ENCODE data around the gene SLC46A3. TPM values are rescaled to one million over a fixed set of nuclear protein-coding genes. Genes with fewer than 3 reads are reported as not detected.

Gene SLC46A3
- total and polyA plus RNA-seq, 2 donors (not counting 1 experiment from before 2014, with no cell fraction given) = 13.1 to 19.0 TPM

DNA sequence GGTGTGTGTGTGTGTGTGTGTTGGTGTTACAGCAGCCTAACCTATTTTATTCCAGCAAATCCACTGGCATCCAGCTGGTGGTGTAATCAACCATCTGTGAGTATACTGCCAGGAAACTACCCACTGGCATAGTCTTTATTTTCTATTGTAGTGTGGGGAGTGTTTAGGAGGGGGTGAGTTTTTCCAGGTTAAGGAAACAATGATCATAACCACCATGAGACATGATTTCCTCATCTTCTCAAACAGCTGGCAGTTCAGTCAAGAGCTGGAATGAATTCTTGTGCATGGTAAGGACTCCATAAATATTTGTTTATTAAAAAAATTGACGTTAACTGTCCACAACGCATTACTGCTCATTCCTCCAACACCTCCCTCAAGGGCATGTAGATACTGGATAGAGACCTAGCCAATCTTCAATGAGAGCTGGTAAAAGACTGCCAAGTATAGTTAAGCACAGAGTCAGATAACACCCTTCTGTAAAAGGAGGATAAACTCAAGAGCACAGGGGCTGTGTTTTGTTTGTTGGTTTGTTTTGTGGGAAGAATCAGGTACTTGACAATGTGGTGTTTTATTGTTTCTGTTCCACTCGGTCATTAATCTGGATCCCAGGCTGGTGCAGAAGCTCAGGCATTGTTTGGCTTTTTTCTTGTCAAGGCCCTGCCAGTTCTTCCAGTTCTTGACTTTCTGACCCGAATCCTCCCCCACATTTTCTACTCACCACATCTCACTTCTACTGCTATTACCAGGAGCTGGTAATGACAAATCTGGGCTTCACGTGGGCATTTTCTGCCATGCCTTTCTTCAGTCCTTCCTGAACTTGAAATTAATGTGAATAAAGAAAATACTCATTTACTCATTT lies 31.6 kb upstream of the SLC46A3 start:
- H3K4me3 ChIP-seq (ENCODE audit: control extremely low read depth in 1 of 5, extremely low read depth in 1 of 5, insufficient read depth in 1 of 5, low read depth in 2 of 5, low read length in 4 of 5) = no peak overlapping the region
- ATAC-seq (ENCODE audit: low read depth) (no peak), DNase-seq (no peak)
- H3K4me3 Mint-ChIP-seq = no peak overlapping the region
- H3K4me1 ChIP-seq (ENCODE audit: control insufficient read depth in 2 of 2, insufficient read depth in 2 of 2, low read length in 2 of 2) = peaks cover 0 to 8% of the 10 kb centered on the region in 2 donors
- H3K9me3 Mint-ChIP-seq (ENCODE audit: insufficient read depth) = peaks cover 5% of the 10 kb centered on the region
- peaks cover 0 to 6% (median 0%) of the 10 kb centered on the region in 3 donors for H3K9me3 ChIP-seq (ENCODE audit: control extremely low read depth in 1 of 3, control insufficient read depth in 2 of 3, insufficient read depth in 1 of 3, low read length in 2 of 3)
- peaks cover 7% of the 10 kb centered on the region for H3K27me3 Mint-ChIP-seq
- intact Hi-C loops (cut with micrococcal nuclease) = no loop called here
- ChIA-PET POLR2A (no interaction called here), CTCF (no interaction called here)
- H4K20me1 ChIP-seq (ENCODE audit: control insufficient read depth, insufficient read depth, low read length, poor library complexity, severe bottlenecking) = no peaks in the 10 kb centered on the region
- no peak overlapping the region for H3K4me2 ChIP-seq (replicated peaks; ENCODE audit: low read depth, low read length, poor library complexity, severe bottlenecking)
- 100% methylated on average over 1 of the region's 5 CpGs for WGBS (ENCODE audit: insufficient coverage)
- H3K27ac Mint-ChIP-seq = no peak overlapping the region
- no peak overlapping the region for H3K9ac ChIP-seq (ENCODE audit: low read length)
- peaks cover 5% of the 10 kb centered on the region for H3K4me1 Mint-ChIP-seq
- H2AFZ ChIP-seq (ENCODE audit: insufficient read depth, low read depth, low read length, poor library complexity, severe bottlenecking) = no peak overlapping the region
- H3K36me3 ChIP-seq (replicated peaks in 1 of 2; ENCODE audit: control extremely low read depth in 1 of 2, control insufficient read depth in 1 of 2, extremely low read depth in 1 of 2, insufficient read depth in 2 of 2, low read length in 1 of 2) = no peaks in the 10 kb centered on the region
- H3K27ac ChIP-seq (ENCODE audit: low read length in 2 of 2) = no peak overlapping the region
- TF ChIP-seq EZH2 (IDR thresholded peaks at IDR 0.05; ENCODE audit: borderline replicate concordance, insufficient read depth, low read depth, low read length, poor library complexity, severe bottlenecking) = no peak
- TF ChIP-seq, protein P1, sequence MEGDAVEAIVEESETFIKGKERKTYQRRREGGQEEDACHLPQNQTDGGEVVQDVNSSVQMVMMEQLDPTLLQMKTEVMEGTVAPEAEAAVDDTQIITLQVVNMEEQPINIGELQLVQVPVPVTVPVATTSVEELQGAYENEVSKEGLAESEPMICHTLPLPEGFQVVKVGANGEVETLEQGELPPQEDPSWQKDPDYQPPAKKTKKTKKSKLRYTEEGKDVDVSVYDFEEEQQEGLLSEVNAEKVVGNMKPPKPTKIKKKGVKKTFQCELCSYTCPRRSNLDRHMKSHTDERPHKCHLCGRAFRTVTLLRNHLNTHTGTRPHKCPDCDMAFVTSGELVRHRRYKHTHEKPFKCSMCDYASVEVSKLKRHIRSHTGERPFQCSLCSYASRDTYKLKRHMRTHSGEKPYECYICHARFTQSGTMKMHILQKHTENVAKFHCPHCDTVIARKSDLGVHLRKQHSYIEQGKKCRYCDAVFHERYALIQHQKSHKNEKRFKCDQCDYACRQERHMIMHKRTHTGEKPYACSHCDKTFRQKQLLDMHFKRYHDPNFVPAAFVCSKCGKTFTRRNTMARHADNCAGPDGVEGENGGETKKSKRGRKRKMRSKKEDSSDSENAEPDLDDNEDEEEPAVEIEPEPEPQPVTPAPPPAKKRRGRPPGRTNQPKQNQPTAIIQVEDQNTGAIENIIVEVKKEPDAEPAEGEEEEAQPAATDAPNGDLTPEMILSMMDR (IDR thresholded peaks at IDR 0.05) = no peak
- H3K27me3 ChIP-seq (replicated peaks in 1 of 4; ENCODE audit: control extremely low read depth in 1 of 4, control insufficient read depth in 3 of 4, insufficient read depth in 4 of 4, low read length in 3 of 4) = peaks cover 0 to 3% (median 0%) of the 10 kb centered on the region in 4 experiments
- no peaks in the 10 kb centered on the region for H3K79me2 ChIP-seq (ENCODE audit: control insufficient read depth, insufficient read depth, low read length)

DNA sequence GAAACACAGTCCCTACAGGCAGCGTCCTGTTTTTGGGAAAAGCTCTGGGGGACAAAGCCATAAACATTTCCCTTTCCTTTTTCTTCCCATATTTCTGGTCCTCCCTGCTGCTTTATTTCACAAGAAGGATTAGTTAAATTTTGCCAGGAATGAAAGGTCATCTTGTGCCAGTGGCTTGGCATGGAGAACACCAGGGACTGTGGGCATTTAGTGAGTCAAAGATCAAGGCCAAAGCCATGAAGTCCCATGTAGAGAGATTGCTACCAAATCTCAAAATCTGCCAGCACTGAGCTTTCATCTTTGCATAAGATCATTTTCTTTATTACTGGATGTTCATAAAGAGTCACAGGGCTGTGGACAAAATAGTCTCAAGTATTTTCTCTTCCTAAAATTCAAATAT lies 29.1 kb upstream of the SLC46A3 start:
- H3K4me3 Mint-ChIP-seq = no peak overlapping the region
- Histone ChIP-seq H3K36me3 (replicated peaks in 1 of 2; ENCODE audit: control extremely low read depth in 1 of 2, control insufficient read depth in 1 of 2, extremely low read depth in 1 of 2, insufficient read depth in 2 of 2, low read length in 1 of 2) (no peaks in the 10 kb centered on the region), H3K9ac (ENCODE audit: low read length) (no peak overlapping the region), H3K4me1 (ENCODE audit: control insufficient read depth in 2 of 2, insufficient read depth in 2 of 2, low read length in 2 of 2) (no peaks in the 10 kb centered on the region), H3K27ac (ENCODE audit: low read length in 2 of 2) (no peak overlapping the region), H3K4me3 (ENCODE audit: control extremely low read depth in 1 of 5, extremely low read depth in 1 of 5, insufficient read depth in 1 of 5, low read depth in 2 of 5, low read length in 4 of 5) (no peak overlapping the region), H3K4me2 (replicated peaks; ENCODE audit: low read depth, low read length, poor library complexity, severe bottlenecking) (no peak overlapping the region), H3K27me3 (replicated peaks in 1 of 4; ENCODE audit: control extremely low read depth in 1 of 4, control insufficient read depth in 3 of 4, insufficient read depth in 4 of 4, low read length in 3 of 4) (peaks cover 0 to 3% (median 0%) of the 10 kb centered on the region in 4 experiments), H4K20me1 (ENCODE audit: control insufficient read depth, insufficient read depth, low read length, poor library complexity, severe bottlenecking) (no peaks in the 10 kb centered on the region), H2AFZ (ENCODE audit: insufficient read depth, low read depth, low read length, poor library complexity, severe bottlenecking) (no peak overlapping the region), H3K79me2 (ENCODE audit: control insufficient read depth, insufficient read depth, low read length) (no peaks in the 10 kb centered on the region), H3K9me3 (ENCODE audit: control extremely low read depth in 1 of 3, control insufficient read depth in 2 of 3, insufficient read depth in 1 of 3, low read length in 2 of 3) (no peaks in the 10 kb centered on the region)
- TF ChIP-seq, protein P1 (IDR thresholded peaks at IDR 0.05) = no peak
- no peak for TF ChIP-seq EZH2 (IDR thresholded peaks at IDR 0.05; ENCODE audit: borderline replicate concordance, insufficient read depth, low read depth, low read length, poor library complexity, severe bottlenecking)
- ATAC-seq (ENCODE audit: low read depth) = no peak
- no peak for DNase-seq
- H3K27ac Mint-ChIP-seq = no peak overlapping the region
- CTCF ChIA-PET = no interaction called here
- intact Hi-C loops (cut with micrococcal nuclease) = no loop called here
- POLR2A ChIA-PET = no interaction called here
- 100% methylated on average over 1 of the region's 1 CpG for WGBS (ENCODE audit: insufficient coverage)
- peaks cover 7% of the 10 kb centered on the region for H3K27me3 Mint-ChIP-seq
- H3K9me3 Mint-ChIP-seq (ENCODE audit: insufficient read depth) = no peaks in the 10 kb centered on the region
- H3K4me1 Mint-ChIP-seq = no peaks in the 10 kb centered on the region
